HG03060 (cell line): ENCODE data around the gene SLC4A1.

Source experiments
- ATAC-seq: cut with Tn5 transposase; IDR thresholded peaks from one replicate; pipeline ENCODE4 v1.9.1; 2021; ENCODE audit warnings: low read depth, moderate number of reproducible peaks; ENCODE audit not compliant: unreplicated experiment

SLC4A1 gene

GRCh38 chr17:44222112-44222869 is 45.6 kb downstream of the SLC4A1 start:
- ATAC-seq, result no peak

GRCh38 chr17:44221862-44222111 is 46.1 kb downstream of the SLC4A1 start:
- ATAC-seq, result no peak

GRCh38 chr17:44221084-44221861 is 46.7 kb downstream of the SLC4A1 start:
- ATAC-seq, result no peak

GRCh38 chr17:44220213-44221083 is 47.5 kb downstream of the SLC4A1 start:
- no peak for ATAC-seq

- no peak for ATAC-seq
Observed at GRCh38 chr17:44219616-44220212, 48.2 kb downstream of the SLC4A1 start, which contains the start of gene UBTF. Gene UBTF, minus strand, starts transcription at chr17:44219675. Its CDS starts 1,446 bp downstream, at chr17:44218229.

- ATAC-seq, result no peak
Observed at GRCh38 chr17:44219108-44219615, 48.8 kb downstream of the SLC4A1 start.

- no peak for ATAC-seq
Observed at GRCh38 chr17:44218344-44219107, 49.4 kb downstream of the SLC4A1 start.

GRCh38 chr17:44217738-44218343 is 50.1 kb downstream of the SLC4A1 start:
- ATAC-seq, result no peak

GRCh38 chr17:44216694-44217093 is 51.2 kb downstream of the SLC4A1 start:
- no peak for ATAC-seq

- no peak for ATAC-seq
Observed at GRCh38 chr17:44216173-44216572, 51.8 kb downstream of the SLC4A1 start.

GRCh38 chr17:44214896-44215295 is 53.0 kb downstream of the SLC4A1 start:
- no peak for ATAC-seq

GRCh38 chr17:44214230-44214494 is 53.8 kb downstream of the SLC4A1 start:
- no peak for ATAC-seq

- ATAC-seq, result no peak
Observed at GRCh38 chr17:44213403-44214229, 54.3 kb downstream of the SLC4A1 start.

- ATAC-seq, result no peak
Observed at GRCh38 chr17:44212507-44213402, 55.2 kb downstream of the SLC4A1 start.

- no peak for ATAC-seq
Observed at GRCh38 chr17:44211281-44212265, 56.4 kb downstream of the SLC4A1 start.

GRCh38 chr17:44210342-44211192 is 57.4 kb downstream of the SLC4A1 start:
- no peak for ATAC-seq
